ENCODE measurements around the gene SLC22A14. TPM values are rescaled to one million over a fixed set of nuclear protein-coding genes. Genes with fewer than 3 reads are reported as not detected.

The SLC22A14 gene
- total and polyA plus RNA-seq, 5 donors: 0.11 to 0.17 (median 0.14) TPM; not detected in 2

GRCh38 chr3:38365469-38366062 is 83.5 kb downstream of the SLC22A14 start:
- intact Hi-C loops (cut with DNase I): no loop called here
- Histone ChIP-seq H3K4me3 (ENCODE audit: low read length) (no peak overlapping the region), H3K9me3 (ENCODE audit: control insufficient read depth, low read length) (no peaks in the 10 kb centered on the region), H3K27ac (ENCODE audit: low read length) (no peak overlapping the region), H3K27me3 (ENCODE audit: control insufficient read depth, insufficient read depth) (no peaks in the 10 kb centered on the region), H3K4me1 (ENCODE audit: control insufficient read depth, insufficient read depth, low read length) (no peaks in the 10 kb centered on the region)
- no peak for ATAC-seq
- 96% methylated on average over 13 of the region's 13 CpGs for WGBS
- DNase-seq: no peak

GRCh38 chr3:38366082-38366481 is 84.0 kb downstream of the SLC22A14 start:
- Histone ChIP-seq H3K4me3 (ENCODE audit: low read length) (no peak overlapping the region), H3K4me1 (ENCODE audit: control insufficient read depth, insufficient read depth, low read length) (no peaks in the 10 kb centered on the region), H3K27ac (ENCODE audit: low read length) (no peak overlapping the region), H3K9me3 (ENCODE audit: control insufficient read depth, low read length) (no peaks in the 10 kb centered on the region), H3K27me3 (ENCODE audit: control insufficient read depth, insufficient read depth) (no peaks in the 10 kb centered on the region)
- WGBS: 91% methylated on average over 3 of the region's 3 CpGs
- ATAC-seq: no peak
- DNase-seq: no peak
- intact Hi-C loops (cut with DNase I): no loop called here

- Histone ChIP-seq H3K27me3 (ENCODE audit: control insufficient read depth, insufficient read depth) (no peaks in the 10 kb centered on the region), H3K27ac (ENCODE audit: low read length) (no peak overlapping the region), H3K4me1 (ENCODE audit: control insufficient read depth, insufficient read depth, low read length) (no peaks in the 10 kb centered on the region), H3K4me3 (ENCODE audit: low read length) (no peak overlapping the region), H3K9me3 (ENCODE audit: control insufficient read depth, low read length) (no peaks in the 10 kb centered on the region)
- no peak for DNase-seq
- WGBS: 78% methylated on average over 3 of the region's 3 CpGs
- intact Hi-C loops (cut with DNase I): no loop called here
- no peak for ATAC-seq
Observed at GRCh38 chr3:38367779-38368178, 85.7 kb downstream of the SLC22A14 start.

Other genes with a start within 250 kb of the SLC22A14 start
- gene DLEC1, start 243.1 kb upstream of the SLC22A14 start, total RNA-seq: 1 to 10 TPM in 1 of 4 donors, under 1 TPM in 3; 0.23 to 1.0 (median 0.61) TPM
- gene DLEC1, start 243.1 kb upstream of the SLC22A14 start, polyA plus RNA-seq: 0.48 TPM
- 10 to 100 TPM; 80.8 to 98.8 (median 88.4) TPM for gene ACAA1, start 145.2 kb upstream of the SLC22A14 start, total RNA-seq
- 98.8 TPM for gene ACAA1, start 145.2 kb upstream of the SLC22A14 start, polyA plus RNA-seq
- gene MYD88, start 143.6 kb upstream of the SLC22A14 start, total RNA-seq: 10 to 100 TPM; 11.1 to 19.8 (median 13.1) TPM
- 8.4 TPM for gene MYD88, start 143.6 kb upstream of the SLC22A14 start, polyA plus RNA-seq
- gene OXSR1, start 116.8 kb upstream of the SLC22A14 start, total RNA-seq: 10 to 100 TPM; 20.2 to 39.1 (median 25.1) TPM
- gene OXSR1, start 116.8 kb upstream of the SLC22A14 start, polyA plus RNA-seq: 12.9 TPM
- gene SLC22A13, start 16.5 kb upstream of the SLC22A14 start, total RNA-seq: under 1 TPM in 2 of 4 donors, not detected in 2; 0.18 to 0.29 TPM
- 0.09 TPM for gene SLC22A13, start 16.5 kb upstream of the SLC22A14 start, polyA plus RNA-seq
- 1 to 10 TPM in 2 of 4 donors, under 1 TPM in 2; 0.37 to 1.3 (median 0.83) TPM for gene XYLB, start 64.5 kb downstream of the SLC22A14 start, total RNA-seq
- gene XYLB, start 64.5 kb downstream of the SLC22A14 start, polyA plus RNA-seq: 0.41 TPM
- 1 to 10 TPM; 5.0 to 6.2 (median 5.7) TPM for gene ACVR2B, start 171.6 kb downstream of the SLC22A14 start, total RNA-seq
- gene ACVR2B, start 171.6 kb downstream of the SLC22A14 start, polyA plus RNA-seq: 1.7 TPM
- 10 to 100 TPM; 19.4 to 27.7 (median 24.6) TPM for gene EXOG, start 214.0 kb downstream of the SLC22A14 start, total RNA-seq
- 22.4 TPM for gene EXOG, start 214.0 kb downstream of the SLC22A14 start, polyA plus RNA-seq

Data from right cardiac atrium (tissue), 5 donors.